GM23338 (cell line): ENCODE measurements around the gene GPD1. TPM values are rescaled to one million over a fixed set of nuclear protein-coding genes. Genes with fewer than 3 reads are reported as not detected.

Experiments
- ATAC-seq: fragments of 200-7000 bp; cut with Tn5 transposase; 3 replicates; pipeline ENCODE4 v1.9.1; 2020
- DNase-seq: peaks from one replicate; pipeline ENCODE4 v3.0.0-alpha.2; 2015; ENCODE audit warnings: low spot score
- H2AFZ ChIP-seq: fragments of 200-600 bp; sonication (generic); 2 replicates; pipeline ENCODE4 v1.8.0; 2016; ENCODE audit warnings: antibody characterized with exemption, mild to moderate bottlenecking, moderate library complexity
- H3F3A ChIP-seq: fragments of 200-600 bp; sonication (generic); replicated peaks from 2 replicates; pipeline ENCODE4 v1.8.0; 2017; ENCODE audit warnings: antibody characterized with exemption, mixed run types, low read depth
- H3K27ac ChIP-seq: fragments of 200-600 bp; sonication (generic); 2 replicates; pipeline ENCODE4 v1.6.1; 2016; ENCODE audit warnings: low read depth
- H3K27me3 ChIP-seq: fragments of 200-600 bp; sonication (generic); 2 replicates; pipeline ENCODE4 v1.8.0; 2016; ENCODE audit warnings: mild to moderate bottlenecking, mixed run types, moderate library complexity; ENCODE audit not compliant: insufficient read depth
- H3K36me3 ChIP-seq: fragments of 200-600 bp; sonication (generic); 2 replicates; pipeline ENCODE4 v1.8.0; 2016; ENCODE audit warnings: mild to moderate bottlenecking; ENCODE audit not compliant: insufficient read depth
- H3K4me1 ChIP-seq: fragments of 200-600 bp; sonication (generic); 2 replicates; pipeline ENCODE4 v1.8.0; 2016; ENCODE audit warnings: mild to moderate bottlenecking, moderate library complexity; ENCODE audit not compliant: insufficient read depth
- H3K4me2 ChIP-seq: fragments of 200-600 bp; sonication (generic); 2 replicates; pipeline ENCODE4 v1.7.1; 2017; ENCODE audit warnings: mixed run types
- H3K4me3 ChIP-seq: fragments of 200-600 bp; sonication (generic); 2 replicates; pipeline ENCODE4 v1.6.1; 2016; ENCODE audit warnings: mixed run types
- H3K79me2 ChIP-seq: fragments of 200-600 bp; sonication (generic); replicated peaks from 2 replicates; pipeline ENCODE4 v1.8.0; 2017; ENCODE audit warnings: mild to moderate bottlenecking; ENCODE audit not compliant: insufficient read depth
- H3K9me2 ChIP-seq: fragments of 200-600 bp; sonication (generic); 2 replicates; pipeline ENCODE4 v1.8.0; 2017; ENCODE audit not compliant: insufficient read depth
- H4K20me1 ChIP-seq: fragments of 200-600 bp; sonication (generic); replicated peaks from 2 replicates; pipeline ENCODE4 v1.8.0; 2017; ENCODE audit warnings: mild to moderate bottlenecking; ENCODE audit not compliant: insufficient read depth
- H3K27ac Mint-ChIP-seq: 2 replicates; pipeline ENCODE4 v1.8.0; 2020; ENCODE audit warnings: inconsistent platforms, mild to moderate bottlenecking, moderate library complexity, mixed read lengths
- H3K27me3 Mint-ChIP-seq: 3 replicates; pipeline ENCODE4 v1.8.0; 2022; ENCODE audit warnings: low read depth, mild to moderate bottlenecking, moderate library complexity, mixed read lengths, inconsistent platforms; ENCODE audit not compliant: insufficient read depth, poor library complexity
- H3K36me3 Mint-ChIP-seq: 3 replicates; pipeline ENCODE4 v1.8.0; 2021; ENCODE audit warnings: low read depth, mild to moderate bottlenecking, inconsistent platforms, moderate library complexity, mixed read lengths
- H3K4me1 Mint-ChIP-seq: 3 replicates; pipeline ENCODE4 v1.8.0; 2020; ENCODE audit warnings: mild to moderate bottlenecking, inconsistent platforms, mixed read lengths
- H3K4me3 Mint-ChIP-seq: 3 replicates; pipeline ENCODE4 v1.8.0; 2021; ENCODE audit warnings: moderate library complexity, mild to moderate bottlenecking, inconsistent platforms, mixed read lengths
- H3K9me3 Mint-ChIP-seq: 3 replicates; pipeline ENCODE4 v1.8.0; 2020; ENCODE audit warnings: moderate library complexity, mild to moderate bottlenecking, inconsistent platforms, mixed read lengths
- CREB1 ChIP-seq: fragments of 250-450 bp; sonication (Bioruptor Pico); IDR thresholded peaks from 2 replicates; pipeline ENCODE4 v1.5.0; 2020; ENCODE audit warnings: low read depth, mild to moderate bottlenecking, moderate library complexity
- CTCF ChIP-seq, 2 experiments: fragments of 200-600 bp in 1 of 2; sonication (generic) in 1 of 2; conservative IDR thresholded peaks; 2 replicates each; pipeline versions ENCODE4 v1.5.1 to v1.6.1; 2016 to 2017; ENCODE audit warnings: antibody characterized with exemption in 2 of 2, low read depth in 2 of 2, mild to moderate bottlenecking in 2 of 2, moderate library complexity in 1 of 2
- ETS1 ChIP-seq: IDR thresholded peaks from 2 replicates; pipeline ENCODE4 v1.6.1; 2016; ENCODE audit warnings: antibody characterized with exemption
- EZH2phosphoT487 ChIP-seq: fragments of 200-600 bp; sonication (generic); IDR thresholded peaks from one replicate; pipeline ENCODE4 v1.8.1; 2018; ENCODE audit warnings: antibody characterized with exemption; ENCODE audit not compliant: unreplicated experiment
- NANOG ChIP-seq: IDR thresholded peaks from 2 replicates; pipeline ENCODE4 v1.6.1; 2016; ENCODE audit warnings: antibody characterized with exemption, borderline replicate concordance
- POLR2AphosphoS5 ChIP-seq: IDR thresholded peaks from 2 replicates; pipeline ENCODE4 v1.6.1; 2016; ENCODE audit warnings: antibody characterized with exemption, low read depth
- REST ChIP-seq: IDR thresholded peaks from one replicate; pipeline ENCODE4 v1.6.1; 2018; ENCODE audit warnings: antibody characterized with exemption; ENCODE audit not compliant: unreplicated experiment
- ZNF462 ChIP-seq: fragments of 250-450 bp; sonication (Bioruptor Pico); IDR thresholded peaks from 2 replicates; pipeline ENCODE4 v1.5.0; 2020; ENCODE audit warnings: mild to moderate bottlenecking, moderate library complexity
- polyA plus RNA-seq: library from polyadenylated mRNA; unstranded; fragments of >200 nt; fragmentation: Nextera tagmentation; extraction: Ambion mirVana; gene quantifications from 2 replicates; pipeline ENCODE4 v1.2.1, GENCODE V29; 2016
- total RNA-seq: library from RNA; depleted of rRNA; stranded (reverse); fragments of >200 nt; shearing (Covaris generic); gene quantifications from 2 replicates; pipeline ENCODE4 v1.2.3, GENCODE V29; 2014

The GPD1 gene
- total and polyA plus RNA-seq, 2 experiments from 2014 or later: 0.36 to 0.45 TPM

GRCh38 chr12:50111693-50112455, 8.1 kb downstream of the GPD1 start, which contains the start of gene COX14:
COX14 (plus strand) TSS chr12:50112236; CDS start chr12:50120044, 7,808 bp downstream.
- Histone ChIP-seq H3K79me2 (peaks cover 29% of the 10 kb centered on the region), H3K4me1 (peaks cover 12% of the 10 kb centered on the region; the same call in 1 of the 2 replicates), H3K36me3 (no peaks in the 10 kb centered on the region), H3K9me2 (no peaks in the 10 kb centered on the region), H2AFZ (peak within 1 kb of the TSS; percentile 94), H3K4me2 (peak within 1 kb of the TSS; percentile 73), H3K27me3 (no peaks in the 10 kb centered on the region), H3K27ac (peak within 1 kb of the TSS; percentile 84), H3K4me3 (peak within 1 kb of the TSS; percentile 69), H4K20me1 (no peaks in the 10 kb centered on the region), H3F3A (peaks cover 16% of the 10 kb centered on the region)
- H3K4me1 Mint-ChIP-seq: peaks cover 24% of the 10 kb centered on the region
- TF ChIP-seq ZNF462 (CRISPR knock-in tag) (no peak), CREB1 (peak; percentile 96), EZH2phosphoT487 (no peak), REST (no peak), NANOG (no peak), CTCF (conservative IDR thresholded peaks at IDR 0.05; ENCODE audit: low read depth in 2 of 2) (peak; percentile 83 to 85), POLR2AphosphoS5 (peak; percentile 92), ETS1 (peak; percentile 79)
- ATAC-seq (peak; percentile 82), DNase-seq (peak; percentile 100)
- H3K9me3 Mint-ChIP-seq: peaks cover 2% of the 10 kb centered on the region; the same call in 1 of the 3 replicates
- peaks cover 7% of the 10 kb centered on the region for H3K27me3 Mint-ChIP-seq
- H3K4me3 Mint-ChIP-seq: peak within 1 kb of the TSS; percentile 97
- peaks cover 3% of the 10 kb centered on the region; the same call in 2 of the 3 replicates for H3K36me3 Mint-ChIP-seq
- H3K27ac Mint-ChIP-seq: peak within 1 kb of the TSS; percentile 97
